ENCODE results near the gene PHETA2. TPM values are rescaled to one million over a fixed set of nuclear protein-coding genes. Genes with fewer than 3 reads are reported as not detected.

PHETA2 gene
- total RNA-seq, 1 experiment from 2014 or later, result 0.22 TPM

GRCh38 chr22:42084874-42085273, 10.8 kb downstream of the PHETA2 start (continued):
- no peak for TF ChIP-seq ZFX (IDR thresholded peaks at IDR 0.05)
- no peak for TF ChIP-seq POLR2AphosphoS5 (IDR thresholded peaks at IDR 0.05; ENCODE audit: low read depth, low read length)

- POLR2A ChIA-PET, result no interaction called here
- DNase-seq (ENCODE audit: low read depth, low spot score) (no peak), ATAC-seq (no peak)
- no peak overlapping the region for H2AFZ ChIP-seq (ENCODE audit: low read depth, low read length, poor library complexity, severe bottlenecking)
- intact Hi-C loops (cut with micrococcal nuclease), result no loop called here
- H3K79me2 ChIP-seq (ENCODE audit: insufficient read depth, low read length), result peaks cover 28% of the 10 kb centered on the region
- peaks cover 17 to 36% of the 10 kb centered on the region in 2 experiments; a peak in 3 of 4 replicates for H3K36me3 ChIP-seq (ENCODE audit: control insufficient read depth in 1 of 2, insufficient read depth in 2 of 2, low read length in 2 of 2)
- H3K9ac ChIP-seq (ENCODE audit: low read length), result no peak overlapping the region
- no peaks in the 10 kb centered on the region; the same call in 1 of the 2 replicates for H4K20me1 ChIP-seq (ENCODE audit: insufficient read depth)
- no peak overlapping the region for H3K4me3 ChIP-seq (replicated peaks in 1 of 2; ENCODE audit: low read depth in 1 of 2, low read length in 2 of 2)
- peaks cover 0 to 10% of the 10 kb centered on the region in 2 experiments; a peak in 1 of 4 replicates for H3K9me3 ChIP-seq (ENCODE audit: control insufficient read depth in 1 of 2, insufficient read depth in 1 of 2, low read depth in 1 of 2, low read length in 2 of 2)
- no peaks in the 10 kb centered on the region for H3K9me2 ChIP-seq (ENCODE audit: insufficient read depth)
- no peaks in the 10 kb centered on the region for H3K27me3 ChIP-seq (ENCODE audit: insufficient read depth, low read length)
- CTCF ChIA-PET, result no interaction called here
- TF ChIP-seq ATF3 (IDR thresholded peaks at IDR 0.05) (no peak), EZH2phosphoT487 (IDR thresholded peaks at IDR 0.05; ENCODE audit: borderline replicate concordance) (no peak), SP1 (IDR thresholded peaks at IDR 0.05; ENCODE audit: low read depth) (no peak), POLR2A (IDR thresholded peaks at IDR 0.05; ENCODE audit: borderline replicate concordance, extremely low read depth, insufficient read depth, insufficient read length) (no peak), FOSL1 (IDR thresholded peaks at IDR 0.05; ENCODE audit: low read depth) (no peak), CEBPB (IDR thresholded peaks at IDR 0.05; ENCODE audit: low read depth) (no peak), YY1 (IDR thresholded peaks at IDR 0.05; ENCODE audit: extremely low read depth, insufficient replicate concordance, low read depth, low read length) (no peak), EZH2 (IDR thresholded peaks at IDR 0.05) (no peak), SRF (IDR thresholded peaks at IDR 0.05; ENCODE audit: low read depth) (no peak), REST (IDR thresholded peaks at IDR 0.05; ENCODE audit: low read depth) (no peak), ZNF274 (IDR thresholded peaks at IDR 0.05; ENCODE audit: low read depth, low read length) (no peak)
- RAD21 ChIA-PET (ENCODE audit: low non-redundant PET in 1 of 2, low total read pairs in 2 of 2, uncharacterized antibody in 2 of 2, unreplicated experiment in 2 of 2), result no interaction called here
- peaks cover 0 to 13% of the 10 kb centered on the region in 2 experiments; a peak in 2 of 4 replicates for H3K4me1 ChIP-seq (ENCODE audit: control insufficient read depth in 1 of 2, insufficient read depth in 2 of 2, low read length in 2 of 2)
- no peak overlapping the region for H3K4me2 ChIP-seq (ENCODE audit: low read length)
- H3K27ac ChIP-seq (ENCODE audit: low read depth, low read length), result no peak overlapping the region
- no TSS peak for BruUV-seq (replicated peaks)
These were observed 12.0 kb downstream of the PHETA2 start for GRCh38 chr22:42086051-42086450.
